K562 (cell line): ENCODE data around the gene CRYBB1. TPM values are rescaled to one million over a fixed set of nuclear protein-coding genes. Genes with fewer than 3 reads are reported as not detected.

Experiments used
- BRF1 ChIP-seq: IDR thresholded peaks from 3 replicates; pipeline ENCODE4 v1.6.1; 2011; ENCODE audit warnings: borderline replicate concordance, mild to moderate bottlenecking; ENCODE audit not compliant: insufficient read length; ENCODE audit errors: extremely low read depth
- CBX2 ChIP-seq: fragments of 200-600 bp; sonication (generic); IDR thresholded peaks from one replicate; pipeline ENCODE4 v1.6.1; 2012; ENCODE audit warnings: mild to moderate bottlenecking, low read length, inconsistent platforms; ENCODE audit not compliant: insufficient read depth, poor library complexity, severe bottlenecking
- E2F1 ChIP-seq: sonication (generic); formaldehyde crosslinking; IDR thresholded peaks from 2 replicates; pipeline ENCODE4 v1.8.1; 2023; ENCODE audit warnings: mild to moderate bottlenecking, missing genetic modification reagents, moderate library complexity
- KDM2B ChIP-seq: fragments of 250-450 bp; sonication (Bioruptor Pico); IDR thresholded peaks from 2 replicates; pipeline ENCODE4 v1.8.0; 2021; ENCODE audit warnings: mild to moderate bottlenecking, moderate library complexity
- RBBP5 ChIP-seq: fragments of 200-600 bp; sonication (generic); IDR thresholded peaks from 2 replicates; pipeline ENCODE4 v1.6.1; 2012; ENCODE audit warnings: borderline replicate concordance, mild to moderate bottlenecking, low read length, control low read depth, inconsistent platforms; ENCODE audit not compliant: insufficient read depth, poor library complexity, severe bottlenecking
- RBM34 ChIP-seq: fragments of 200-400 bp; formaldehyde crosslinking; IDR thresholded peaks from 2 replicates; pipeline ENCODE4 v1.6.1; 2018; ENCODE audit warnings: low read length, borderline replicate concordance; ENCODE audit not compliant: insufficient read depth
- TAL1 ChIP-seq: fragments of 450-650 bp; IDR thresholded peaks from 2 replicates; pipeline ENCODE4 v1.6.1; 2016; ENCODE audit warnings: mild to moderate bottlenecking
- TOE1 ChIP-seq, 2 experiments: fragments of 450-650 bp in 1 of 2; sonication (generic) in 1 of 2; formaldehyde crosslinking in 1 of 2; IDR thresholded peaks; 2 replicates each; pipeline versions ENCODE4 v1.7.1 to v1.8.0; 2016 to 2022; ENCODE audit warnings: borderline replicate concordance in 2 of 2, mild to moderate bottlenecking in 2 of 2, antibody characterized with exemption in 1 of 2, inconsistent platforms in 1 of 2, low read depth in 1 of 2, missing genetic modification reagents in 1 of 2, moderate library complexity in 1 of 2
- ZBTB8A ChIP-seq: fragments of 450-650 bp; IDR thresholded peaks from 2 replicates; pipeline ENCODE4 v1.6.1; 2018; ENCODE audit warnings: mild to moderate bottlenecking, moderate library complexity; ENCODE audit not compliant: partially characterized antibody
- ZNF445 ChIP-seq: fragments of 250-450 bp; sonication (Bioruptor Pico); IDR thresholded peaks from 2 replicates; pipeline ENCODE4 v1.4.0; 2020; ENCODE audit warnings: low read depth, mild to moderate bottlenecking, moderate library complexity
- polyA plus RNA-seq, 8 experiments: library from polyadenylated mRNA; depleted of rRNA in 4 of 8; stranded (reverse) in 5 of 8; unstranded in 3 of 8; fragments of >200 nt; fragmentation: Nextera tagmentation in 2 of 8; fragmentation: Illumina TruSeq in 1 of 8; extraction: Ambion mirVana in 2 of 8; extraction: Trizol in 1 of 8; gene quantifications; 2 replicates each; pipeline versions ENCODE4 v1.2.1 to v1.2.3, GENCODE V29; 2011 to 2014; ENCODE audit warnings: inconsistent platforms in 1 of 8, missing spikeins in 1 of 8
- total RNA-seq, 7 experiments: library from RNA; depleted of rRNA in 6 of 7; stranded (reverse); fragments of >200 nt in 6 of 7; fragmentation: Illumina TruSeq in 2 of 7; extraction: Trizol in 2 of 7; gene quantifications; 2 replicates each; pipeline versions ENCODE4 v1.2.1 to v1.2.3, GENCODE V29; 2011 to 2021; ENCODE audit warnings: low replicate concordance in 1 of 7
- TF ChIP-seq, protein P1 (sequence below), 2 experiments: fragments of 450-650 bp; IDR thresholded peaks; 2 replicates each; pipeline ENCODE4 v1.6.1; 2016; ENCODE audit warnings: mild to moderate bottlenecking in 2 of 2, borderline replicate concordance in 1 of 2, low read depth in 1 of 2, moderate library complexity in 1 of 2

Gene CRYBB1
- total and polyA plus RNA-seq, 9 of the 15 experiments (the other 6 are each of a cell fraction or from before 2014, with no cell fraction given), result 0.16 to 0.45 (median 0.33) TPM; not detected in 2

DNA sequence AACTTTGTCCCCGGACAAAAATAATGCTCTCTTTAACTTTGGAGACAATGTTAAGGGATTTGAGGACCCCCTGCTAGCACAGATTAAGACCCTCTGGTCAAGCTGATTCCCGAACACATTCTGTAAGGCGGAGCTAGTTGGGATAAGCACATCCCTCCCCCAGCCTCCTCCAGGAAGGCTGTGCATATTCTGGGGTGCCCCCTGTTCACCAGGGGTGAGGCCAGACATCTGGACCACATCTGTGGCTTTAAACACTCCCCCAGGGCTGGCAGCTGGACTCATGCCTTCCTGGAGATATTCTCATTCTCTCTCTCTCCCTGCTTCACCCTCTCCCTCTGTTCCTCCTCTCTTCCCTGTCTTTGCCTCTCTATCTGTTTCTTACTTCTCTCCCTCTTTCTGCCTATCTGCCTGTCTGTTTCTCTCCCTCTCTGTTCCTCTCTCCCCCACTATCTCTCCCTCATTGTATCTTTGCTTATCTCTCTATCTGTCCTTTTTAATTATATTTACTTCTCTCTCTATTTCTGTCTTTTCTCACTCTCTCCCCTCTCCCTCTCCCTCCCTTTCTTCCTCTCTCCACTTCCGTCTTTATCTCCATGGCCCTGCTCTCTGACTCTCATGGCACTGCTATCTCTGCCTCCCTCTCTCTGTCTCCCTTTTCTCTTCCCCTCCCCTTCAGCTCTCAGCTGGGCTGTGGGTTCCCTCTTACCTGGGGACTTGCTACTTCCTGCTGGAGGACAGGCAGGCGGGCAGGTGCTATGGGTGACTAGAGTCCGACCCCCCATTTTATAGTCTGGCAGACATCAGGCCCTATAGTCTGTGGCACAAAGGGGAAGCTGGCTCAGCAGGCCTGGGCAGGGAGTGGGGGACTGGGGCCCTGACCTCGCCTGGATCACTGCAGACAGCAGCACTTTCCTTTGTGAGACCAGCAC, at the start of gene CRYBB1 (continued):
- no peak for TF ChIP-seq E2F1
- TF ChIP-seq RBBP5, result no peak
- TF ChIP-seq BRF1, result no peak
- TF ChIP-seq ZBTB8A, result no peak
- no peak for TF ChIP-seq CBX2
- 0 out of 2 replicates have a peak, but pooled peaks have one; percentile 63 for TF ChIP-seq TOE1 (IDR thresholded peaks at IDR 0.05; ENCODE audit: borderline replicate concordance)
- no peak for TF ChIP-seq TOE1 (CRISPR knock-in tag; IDR thresholded peaks at IDR 0.05; ENCODE audit: borderline replicate concordance, low read depth)
- no peak for TF ChIP-seq KDM2B
- TF ChIP-seq ZNF445 (CRISPR knock-in tag), result no peak
- peak; percentile 34; the same call in 1 of the 2 replicates for TF ChIP-seq TAL1
- TF ChIP-seq RBM34, result no peak
- TF ChIP-seq, protein P1, sequence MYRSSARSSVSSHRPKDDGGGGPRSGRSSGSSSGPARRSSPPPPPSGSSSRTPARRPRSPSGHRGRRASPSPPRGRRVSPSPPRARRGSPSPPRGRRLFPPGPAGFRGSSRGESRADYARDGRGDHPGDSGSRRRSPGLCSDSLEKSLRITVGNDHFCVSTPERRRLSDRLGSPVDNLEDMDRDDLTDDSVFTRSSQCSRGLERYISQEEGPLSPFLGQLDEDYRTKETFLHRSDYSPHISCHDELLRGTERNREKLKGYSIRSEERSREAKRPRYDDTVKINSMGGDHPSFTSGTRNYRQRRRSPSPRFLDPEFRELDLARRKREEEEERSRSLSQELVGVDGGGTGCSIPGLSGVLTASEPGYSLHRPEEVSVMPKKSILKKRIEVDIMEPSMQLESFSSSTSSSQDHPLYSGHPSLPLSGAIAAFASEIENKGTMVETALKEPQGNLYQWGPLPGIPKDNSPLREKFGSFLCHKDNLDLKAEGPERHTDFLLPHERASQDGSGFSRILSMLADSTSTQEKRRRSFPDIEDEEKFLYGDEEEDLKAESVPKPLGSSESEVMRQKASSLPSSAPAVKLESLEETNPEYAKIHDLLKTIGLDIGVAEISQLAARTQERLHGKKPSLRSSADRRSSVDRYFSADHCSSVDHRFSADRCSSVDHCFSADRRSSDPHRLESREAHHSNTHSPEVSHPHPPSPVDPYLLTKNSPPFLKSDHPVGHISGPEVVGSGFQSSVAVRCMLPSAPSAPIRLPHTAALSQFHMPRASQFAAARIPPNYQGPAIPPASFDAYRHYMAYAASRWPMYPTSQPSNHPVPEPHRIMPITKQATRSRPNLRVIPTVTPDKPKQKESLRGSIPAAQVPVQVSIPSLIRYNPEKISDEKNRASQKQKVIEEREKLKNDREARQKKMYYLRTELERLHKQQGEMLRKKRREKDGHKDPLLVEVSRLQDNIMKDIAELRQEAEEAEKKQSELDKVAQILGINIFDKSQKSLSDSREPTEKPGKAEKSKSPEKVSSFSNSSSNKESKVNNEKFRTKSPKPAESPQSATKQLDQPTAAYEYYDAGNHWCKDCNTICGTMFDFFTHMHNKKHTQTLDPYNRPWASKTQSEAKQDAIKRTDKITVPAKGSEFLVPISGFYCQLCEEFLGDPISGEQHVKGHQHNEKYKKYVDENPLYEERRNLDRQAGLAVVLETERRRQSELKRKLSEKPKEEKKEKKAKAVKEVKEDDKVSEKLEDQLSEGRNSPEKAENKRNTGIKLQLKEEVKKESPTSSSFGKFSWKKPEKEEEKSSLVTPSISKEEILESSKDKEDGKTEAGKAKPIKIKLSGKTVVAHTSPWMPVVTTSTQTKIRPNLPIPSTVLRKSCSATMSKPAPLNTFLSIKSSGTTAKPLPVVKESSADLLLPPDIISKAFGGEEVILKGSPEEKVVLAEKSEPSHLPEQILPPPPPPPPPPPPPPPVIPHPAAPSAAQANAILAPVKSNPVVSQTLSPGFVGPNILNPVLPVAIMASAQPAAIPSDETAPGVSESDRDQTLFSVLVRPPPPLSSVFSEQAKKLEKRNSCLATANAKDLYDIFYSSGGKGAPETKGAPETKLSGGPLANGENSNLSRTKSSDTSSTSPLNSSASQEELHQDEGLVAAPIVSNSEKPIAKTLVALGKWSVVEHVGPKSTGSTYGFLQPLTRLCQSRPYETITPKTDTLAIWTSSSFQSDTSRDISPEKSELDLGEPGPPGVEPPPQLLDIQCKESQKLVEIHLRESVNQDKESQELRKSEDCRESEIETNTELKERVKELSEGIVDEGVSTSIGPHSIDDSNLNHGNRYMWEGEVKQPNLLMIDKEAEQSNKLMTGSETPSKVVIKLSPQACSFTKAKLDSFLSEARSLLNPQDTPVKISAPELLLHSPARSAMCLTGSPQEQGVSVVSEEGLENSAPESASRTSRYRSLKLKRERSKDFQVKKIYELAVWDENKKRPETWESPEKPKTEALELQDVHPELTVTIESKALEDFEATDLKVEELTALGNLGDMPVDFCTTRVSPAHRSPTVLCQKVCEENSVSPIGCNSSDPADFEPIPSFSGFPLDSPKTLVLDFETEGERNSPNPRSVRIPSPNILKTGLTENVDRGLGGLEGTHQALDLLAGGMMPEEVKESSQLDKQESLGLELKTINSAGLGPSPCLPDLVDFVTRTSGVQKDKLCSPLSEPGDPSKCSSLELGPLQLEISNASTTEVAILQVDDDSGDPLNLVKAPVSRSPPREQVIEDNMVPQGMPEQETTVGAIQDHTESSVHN (IDR thresholded peaks at IDR 0.05; ENCODE audit: borderline replicate concordance in 1 of 2, low read depth in 1 of 2), result 0 out of 4 replicates have a peak, but pooled peaks of 1 of the 2 experiments have one; percentile 20
